ENCODE data around the gene SLC6A17.

DNA sequence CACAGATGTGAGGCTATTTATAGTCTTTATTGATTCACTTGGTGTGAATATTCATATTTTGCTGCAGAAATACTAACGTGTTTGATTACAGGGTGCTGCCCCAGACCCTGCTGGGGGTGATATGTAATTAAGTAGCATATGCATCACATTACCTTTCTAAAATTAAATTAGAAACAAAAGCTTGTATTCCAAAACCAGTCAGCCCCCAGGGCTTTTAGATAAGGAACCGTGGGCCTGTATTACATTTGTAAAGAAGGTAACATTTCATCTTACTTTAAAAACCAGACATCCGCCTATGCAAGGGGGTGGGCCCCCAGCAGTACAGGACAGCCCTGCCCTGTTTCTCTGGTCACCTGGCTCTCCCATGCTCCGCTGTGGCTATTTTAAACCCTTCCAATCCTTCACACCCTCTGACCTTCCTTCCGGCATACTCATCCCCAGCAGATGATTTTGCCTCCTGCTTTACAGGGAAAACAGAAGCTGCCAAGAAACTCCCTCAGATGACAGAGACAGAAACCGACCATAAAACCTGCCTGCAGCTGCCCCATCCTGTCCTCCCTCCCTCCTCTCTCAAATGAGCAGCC is 37.8 kb downstream of the SLC6A17 start:
- TF ChIP-seq, protein P1, sequence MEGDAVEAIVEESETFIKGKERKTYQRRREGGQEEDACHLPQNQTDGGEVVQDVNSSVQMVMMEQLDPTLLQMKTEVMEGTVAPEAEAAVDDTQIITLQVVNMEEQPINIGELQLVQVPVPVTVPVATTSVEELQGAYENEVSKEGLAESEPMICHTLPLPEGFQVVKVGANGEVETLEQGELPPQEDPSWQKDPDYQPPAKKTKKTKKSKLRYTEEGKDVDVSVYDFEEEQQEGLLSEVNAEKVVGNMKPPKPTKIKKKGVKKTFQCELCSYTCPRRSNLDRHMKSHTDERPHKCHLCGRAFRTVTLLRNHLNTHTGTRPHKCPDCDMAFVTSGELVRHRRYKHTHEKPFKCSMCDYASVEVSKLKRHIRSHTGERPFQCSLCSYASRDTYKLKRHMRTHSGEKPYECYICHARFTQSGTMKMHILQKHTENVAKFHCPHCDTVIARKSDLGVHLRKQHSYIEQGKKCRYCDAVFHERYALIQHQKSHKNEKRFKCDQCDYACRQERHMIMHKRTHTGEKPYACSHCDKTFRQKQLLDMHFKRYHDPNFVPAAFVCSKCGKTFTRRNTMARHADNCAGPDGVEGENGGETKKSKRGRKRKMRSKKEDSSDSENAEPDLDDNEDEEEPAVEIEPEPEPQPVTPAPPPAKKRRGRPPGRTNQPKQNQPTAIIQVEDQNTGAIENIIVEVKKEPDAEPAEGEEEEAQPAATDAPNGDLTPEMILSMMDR (IDR thresholded peaks at IDR 0.05; ENCODE audit: insufficient read depth, low read length) = no peak
- TF ChIP-seq, protein P2, sequence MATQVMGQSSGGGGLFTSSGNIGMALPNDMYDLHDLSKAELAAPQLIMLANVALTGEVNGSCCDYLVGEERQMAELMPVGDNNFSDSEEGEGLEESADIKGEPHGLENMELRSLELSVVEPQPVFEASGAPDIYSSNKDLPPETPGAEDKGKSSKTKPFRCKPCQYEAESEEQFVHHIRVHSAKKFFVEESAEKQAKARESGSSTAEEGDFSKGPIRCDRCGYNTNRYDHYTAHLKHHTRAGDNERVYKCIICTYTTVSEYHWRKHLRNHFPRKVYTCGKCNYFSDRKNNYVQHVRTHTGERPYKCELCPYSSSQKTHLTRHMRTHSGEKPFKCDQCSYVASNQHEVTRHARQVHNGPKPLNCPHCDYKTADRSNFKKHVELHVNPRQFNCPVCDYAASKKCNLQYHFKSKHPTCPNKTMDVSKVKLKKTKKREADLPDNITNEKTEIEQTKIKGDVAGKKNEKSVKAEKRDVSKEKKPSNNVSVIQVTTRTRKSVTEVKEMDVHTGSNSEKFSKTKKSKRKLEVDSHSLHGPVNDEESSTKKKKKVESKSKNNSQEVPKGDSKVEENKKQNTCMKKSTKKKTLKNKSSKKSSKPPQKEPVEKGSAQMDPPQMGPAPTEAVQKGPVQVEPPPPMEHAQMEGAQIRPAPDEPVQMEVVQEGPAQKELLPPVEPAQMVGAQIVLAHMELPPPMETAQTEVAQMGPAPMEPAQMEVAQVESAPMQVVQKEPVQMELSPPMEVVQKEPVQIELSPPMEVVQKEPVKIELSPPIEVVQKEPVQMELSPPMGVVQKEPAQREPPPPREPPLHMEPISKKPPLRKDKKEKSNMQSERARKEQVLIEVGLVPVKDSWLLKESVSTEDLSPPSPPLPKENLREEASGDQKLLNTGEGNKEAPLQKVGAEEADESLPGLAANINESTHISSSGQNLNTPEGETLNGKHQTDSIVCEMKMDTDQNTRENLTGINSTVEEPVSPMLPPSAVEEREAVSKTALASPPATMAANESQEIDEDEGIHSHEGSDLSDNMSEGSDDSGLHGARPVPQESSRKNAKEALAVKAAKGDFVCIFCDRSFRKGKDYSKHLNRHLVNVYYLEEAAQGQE (IDR thresholded peaks at IDR 0.05; ENCODE audit: insufficient replicate concordance, low read depth) = no peak
- no peak for TF ChIP-seq POLR2AphosphoS5 (IDR thresholded peaks at IDR 0.05; ENCODE audit: low read depth)
